ENCODE measurements around the gene ARCN1. TPM values are rescaled to one million over a fixed set of nuclear protein-coding genes. Genes with fewer than 3 reads are reported as not detected.
A peak's percentile ranks its signal among the peaks of the same experiment; 100 is the strongest.

ARCN1 gene
- total and polyA plus RNA-seq, 7 experiments from 2014 or later = 71.2 to 170 (median 123) TPM

GRCh38 chr11:118628861-118629549 is 56.8 kb downstream of the ARCN1 start:
- ATAC-seq = no peak
- intact Hi-C loops (cut with micrococcal nuclease) = no loop called here
- DNase-seq = no peak
- no peaks in the 10 kb centered on the region for H3K36me3 Mint-ChIP-seq
- ChIA-PET POLR2A (no interaction called here), CTCF (no interaction called here)
- H3K27me3 Mint-ChIP-seq = peaks cover 0 to 3% (median 0%) of the 10 kb centered on the region in 5 donors
- no peak overlapping the region for H3K27ac Mint-ChIP-seq
- H3K27me3 ChIP-seq (ENCODE audit: control insufficient read depth in 2 of 2, insufficient read depth in 2 of 2, low read length in 2 of 2) = no peaks in the 10 kb centered on the region
- no peak overlapping the region for H3K4me3 ChIP-seq (ENCODE audit: low read length)
- no peak overlapping the region for H3K4me3 Mint-ChIP-seq
- no peaks in the 10 kb centered on the region for H3K36me3 ChIP-seq (ENCODE audit: control insufficient read depth in 2 of 3, insufficient read depth in 3 of 3, low read length in 3 of 3)
- no peaks in the 10 kb centered on the region for H3K9me3 ChIP-seq (ENCODE audit: control insufficient read depth in 2 of 3, low read length in 3 of 3)
- peaks cover 0 to 1% (median 0%) of the 10 kb centered on the region in 7 donors for H3K4me1 Mint-ChIP-seq
- no peaks in the 10 kb centered on the region for H3K9me3 Mint-ChIP-seq
- no peaks in the 10 kb centered on the region for H3K4me1 ChIP-seq (ENCODE audit: control insufficient read depth in 2 of 2, insufficient read depth in 2 of 2, low read length in 2 of 2)
- no peak overlapping the region for H3K27ac ChIP-seq (ENCODE audit: low read depth, low read length)

- no peaks in the 10 kb centered on the region for H3K36me3 Mint-ChIP-seq
- POLR2A ChIA-PET = no interaction called here
Measured at GRCh38 chr11:118629761-118630661, 57.8 kb downstream of the ARCN1 start.

GRCh38 chr11:118631142-118631909 is 59.1 kb downstream of the ARCN1 start:
- Mint-ChIP-seq H3K9me3 (no peaks in the 10 kb centered on the region), H3K27ac (no peak overlapping the region), H3K4me1 (peaks cover 0 to 6% (median 0%) of the 10 kb centered on the region in 7 donors), H3K4me3 (no peak overlapping the region), H3K27me3 (peaks cover 0 to 7% (median 0%) of the 10 kb centered on the region in 5 donors), H3K36me3 (no peaks in the 10 kb centered on the region)
- Histone ChIP-seq H3K4me3 (ENCODE audit: low read length) (no peak overlapping the region), H3K9me3 (ENCODE audit: control insufficient read depth in 2 of 3, low read length in 3 of 3) (no peaks in the 10 kb centered on the region), H3K4me1 (ENCODE audit: control insufficient read depth in 2 of 2, insufficient read depth in 2 of 2, low read length in 2 of 2) (no peaks in the 10 kb centered on the region), H3K36me3 (ENCODE audit: control insufficient read depth in 2 of 3, insufficient read depth in 3 of 3, low read length in 3 of 3) (no peaks in the 10 kb centered on the region), H3K27me3 (ENCODE audit: control insufficient read depth in 2 of 2, insufficient read depth in 2 of 2, low read length in 2 of 2) (no peaks in the 10 kb centered on the region), H3K27ac (ENCODE audit: low read depth, low read length) (no peak overlapping the region)
- DNase-seq (no peak), ATAC-seq (no peak)
- ChIA-PET CTCF (no interaction called here), POLR2A (no interaction called here)
- intact Hi-C loops (cut with micrococcal nuclease) = no loop called here

More at GRCh38 chr11:118629761-118630661, 57.8 kb downstream of the ARCN1 start:
- H3K36me3 ChIP-seq (ENCODE audit: control insufficient read depth in 2 of 3, insufficient read depth in 3 of 3, low read length in 3 of 3) = no peaks in the 10 kb centered on the region
- DNase-seq (no peak), ATAC-seq (no peak)
- H3K27me3 ChIP-seq (ENCODE audit: control insufficient read depth in 2 of 2, insufficient read depth in 2 of 2, low read length in 2 of 2) = no peaks in the 10 kb centered on the region
- H3K27ac ChIP-seq (ENCODE audit: low read depth, low read length) = no peak overlapping the region
- intact Hi-C loops (cut with micrococcal nuclease) = no loop called here
- H3K9me3 ChIP-seq (ENCODE audit: control insufficient read depth in 2 of 3, low read length in 3 of 3) = no peaks in the 10 kb centered on the region
- no peak overlapping the region for H3K27ac Mint-ChIP-seq
- no peaks in the 10 kb centered on the region for H3K4me1 ChIP-seq (ENCODE audit: control insufficient read depth in 2 of 2, insufficient read depth in 2 of 2, low read length in 2 of 2)
- CTCF ChIA-PET = no interaction called here
- no peak overlapping the region for H3K4me3 ChIP-seq (ENCODE audit: low read length)
- H3K27me3 Mint-ChIP-seq = peaks cover 0 to 3% (median 0%) of the 10 kb centered on the region in 5 donors
- no peak overlapping the region for H3K4me3 Mint-ChIP-seq
- no peaks in the 10 kb centered on the region for H3K9me3 Mint-ChIP-seq
- H3K4me1 Mint-ChIP-seq = peaks cover 0 to 6% (median 0%) of the 10 kb centered on the region in 7 donors

- Histone ChIP-seq H3K4me1 (ENCODE audit: control insufficient read depth in 2 of 2, insufficient read depth in 2 of 2, low read length in 2 of 2) (no peaks in the 10 kb centered on the region), H3K27ac (ENCODE audit: low read depth, low read length) (no peak overlapping the region), H3K27me3 (ENCODE audit: control insufficient read depth in 2 of 2, insufficient read depth in 2 of 2, low read length in 2 of 2) (no peaks in the 10 kb centered on the region), H3K9me3 (ENCODE audit: control insufficient read depth in 2 of 3, low read length in 3 of 3) (no peaks in the 10 kb centered on the region), H3K36me3 (ENCODE audit: control insufficient read depth in 2 of 3, insufficient read depth in 3 of 3, low read length in 3 of 3) (no peaks in the 10 kb centered on the region), H3K4me3 (ENCODE audit: low read length) (no peak overlapping the region)
- intact Hi-C loops (cut with micrococcal nuclease) = no loop called here
- Mint-ChIP-seq H3K27ac (peak overlapping the region in 1 of 9 donors; percentile 52), H3K9me3 (no peaks in the 10 kb centered on the region), H3K4me1 (peaks cover 0 to 6% (median 0%) of the 10 kb centered on the region in 7 donors), H3K4me3 (no peak overlapping the region), H3K36me3 (no peaks in the 10 kb centered on the region), H3K27me3 (peaks cover 0 to 7% (median 0%) of the 10 kb centered on the region in 5 donors)
- POLR2A ChIA-PET = interaction anchor here (0.6 kb wide), 1 partner anchor 467 kb away, joined by 5 read pairs; no protein-coding TSS in a partner anchor
- ATAC-seq (no peak), DNase-seq (no peak)
- CTCF ChIA-PET = no interaction called here
Measured at GRCh38 chr11:118632577-118633318, 60.5 kb downstream of the ARCN1 start.

GRCh38 chr11:118633319-118633690 is 61.1 kb downstream of the ARCN1 start:
- DNase-seq (no peak), ATAC-seq (no peak)
- Mint-ChIP-seq H3K9me3 (peaks cover 0 to under 1% (median 0%) of the 10 kb centered on the region in 11 donors), H3K36me3 (no peaks in the 10 kb centered on the region), H3K4me3 (no peak overlapping the region), H3K4me1 (peaks cover 0 to 6% (median 0%) of the 10 kb centered on the region in 7 donors), H3K27me3 (peaks cover 0 to 7% (median 0%) of the 10 kb centered on the region in 5 donors), H3K27ac (no peak overlapping the region)
- CTCF ChIA-PET = no interaction called here
- POLR2A ChIA-PET = no interaction called here
- Histone ChIP-seq H3K27me3 (ENCODE audit: control insufficient read depth in 2 of 2, insufficient read depth in 2 of 2, low read length in 2 of 2) (no peaks in the 10 kb centered on the region), H3K4me3 (ENCODE audit: low read length) (no peak overlapping the region), H3K4me1 (ENCODE audit: control insufficient read depth in 2 of 2, insufficient read depth in 2 of 2, low read length in 2 of 2) (no peaks in the 10 kb centered on the region), H3K9me3 (ENCODE audit: control insufficient read depth in 2 of 3, low read length in 3 of 3) (no peaks in the 10 kb centered on the region), H3K27ac (ENCODE audit: low read depth, low read length) (no peak overlapping the region), H3K36me3 (ENCODE audit: control insufficient read depth in 2 of 3, insufficient read depth in 3 of 3, low read length in 3 of 3) (no peaks in the 10 kb centered on the region)
- intact Hi-C loops (cut with micrococcal nuclease) = no loop called here

GRCh38 chr11:118633979-118634378 is 61.8 kb downstream of the ARCN1 start:
- intact Hi-C loops (cut with micrococcal nuclease) = no loop called here
- Histone ChIP-seq H3K27ac (ENCODE audit: low read depth, low read length) (no peak overlapping the region), H3K36me3 (ENCODE audit: control insufficient read depth in 2 of 3, insufficient read depth in 3 of 3, low read length in 3 of 3) (no peaks in the 10 kb centered on the region), H3K27me3 (ENCODE audit: control insufficient read depth in 2 of 2, insufficient read depth in 2 of 2, low read length in 2 of 2) (no peaks in the 10 kb centered on the region), H3K4me3 (ENCODE audit: low read length) (no peak overlapping the region), H3K9me3 (ENCODE audit: control insufficient read depth in 2 of 3, low read length in 3 of 3) (no peaks in the 10 kb centered on the region), H3K4me1 (ENCODE audit: control insufficient read depth in 2 of 2, insufficient read depth in 2 of 2, low read length in 2 of 2) (no peaks in the 10 kb centered on the region)
- Mint-ChIP-seq H3K27me3 (peaks cover 0 to 7% (median 0%) of the 10 kb centered on the region in 5 donors), H3K9me3 (peaks cover 0 to 3% (median 0%) of the 10 kb centered on the region in 11 donors), H3K4me1 (peaks cover 0 to 6% (median 0%) of the 10 kb centered on the region in 7 donors), H3K36me3 (no peaks in the 10 kb centered on the region), H3K4me3 (peak overlapping the region in 1 of 10 donors; percentile 42), H3K27ac (no peak overlapping the region)
- CTCF ChIA-PET = no interaction called here
- ATAC-seq = no peak
- POLR2A ChIA-PET = no interaction called here
- no peak for DNase-seq

Measured in naive thymus-derived CD4-positive, alpha-beta T cell (primary cell).